Measurements from ENCODE around the gene OR5M8. TPM values are rescaled to one million over a fixed set of nuclear protein-coding genes. Genes with fewer than 3 reads are reported as not detected.

OR5M8 gene
- total RNA-seq, 1 experiment from 2014 or later: not detected

- H3K27me3 ChIP-seq (replicated peaks; ENCODE audit: control insufficient read depth, insufficient read depth, low read length): no peaks in the 10 kb centered on the region
- no peaks in the 10 kb centered on the region for H3K9me3 Mint-ChIP-seq (ENCODE audit: unreplicated experiment)
- H3K27me3 Mint-ChIP-seq (ENCODE audit: insufficient read depth, unreplicated experiment): no peaks in the 10 kb centered on the region
- TF ChIP-seq, protein P1, sequence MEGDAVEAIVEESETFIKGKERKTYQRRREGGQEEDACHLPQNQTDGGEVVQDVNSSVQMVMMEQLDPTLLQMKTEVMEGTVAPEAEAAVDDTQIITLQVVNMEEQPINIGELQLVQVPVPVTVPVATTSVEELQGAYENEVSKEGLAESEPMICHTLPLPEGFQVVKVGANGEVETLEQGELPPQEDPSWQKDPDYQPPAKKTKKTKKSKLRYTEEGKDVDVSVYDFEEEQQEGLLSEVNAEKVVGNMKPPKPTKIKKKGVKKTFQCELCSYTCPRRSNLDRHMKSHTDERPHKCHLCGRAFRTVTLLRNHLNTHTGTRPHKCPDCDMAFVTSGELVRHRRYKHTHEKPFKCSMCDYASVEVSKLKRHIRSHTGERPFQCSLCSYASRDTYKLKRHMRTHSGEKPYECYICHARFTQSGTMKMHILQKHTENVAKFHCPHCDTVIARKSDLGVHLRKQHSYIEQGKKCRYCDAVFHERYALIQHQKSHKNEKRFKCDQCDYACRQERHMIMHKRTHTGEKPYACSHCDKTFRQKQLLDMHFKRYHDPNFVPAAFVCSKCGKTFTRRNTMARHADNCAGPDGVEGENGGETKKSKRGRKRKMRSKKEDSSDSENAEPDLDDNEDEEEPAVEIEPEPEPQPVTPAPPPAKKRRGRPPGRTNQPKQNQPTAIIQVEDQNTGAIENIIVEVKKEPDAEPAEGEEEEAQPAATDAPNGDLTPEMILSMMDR (IDR thresholded peaks at IDR 0.05; ENCODE audit: insufficient read depth in 1 of 2, low read depth in 1 of 2, low read length in 1 of 2, severe bottlenecking in 1 of 2, unreplicated experiment in 1 of 2): no peak
- intact Hi-C loops (cut with micrococcal nuclease; ENCODE audit: unreplicated experiment): no loop called here
- no peak overlapping the region for H3K4me3 ChIP-seq (ENCODE audit: low read depth, low read length)
- H3K4me1 ChIP-seq: no peaks in the 10 kb centered on the region
- H3K4me1 Mint-ChIP-seq (ENCODE audit: low read depth, unreplicated experiment): no peaks in the 10 kb centered on the region
- ChIA-PET POLR2A (no interaction called here), CTCF (no interaction called here)
- no peak overlapping the region for H3K27ac Mint-ChIP-seq (ENCODE audit: unreplicated experiment)
- no TSS peak for BruUV-seq (replicated peaks)
- H3K9me3 ChIP-seq: no peaks in the 10 kb centered on the region; the same call in 1 of the 2 replicates
- no peak overlapping the region for H3K4me3 Mint-ChIP-seq (ENCODE audit: unreplicated experiment)
- no peak for DNase-seq
- no peaks in the 10 kb centered on the region for H3K36me3 ChIP-seq (ENCODE audit: control insufficient read depth, insufficient read depth, low read length)
- H3K36me3 Mint-ChIP-seq (ENCODE audit: insufficient read depth, unreplicated experiment): no peaks in the 10 kb centered on the region
Observed at GRCh38 chr11:56497010-56497409, 5.8 kb upstream of the OR5M8 start.

DNA sequence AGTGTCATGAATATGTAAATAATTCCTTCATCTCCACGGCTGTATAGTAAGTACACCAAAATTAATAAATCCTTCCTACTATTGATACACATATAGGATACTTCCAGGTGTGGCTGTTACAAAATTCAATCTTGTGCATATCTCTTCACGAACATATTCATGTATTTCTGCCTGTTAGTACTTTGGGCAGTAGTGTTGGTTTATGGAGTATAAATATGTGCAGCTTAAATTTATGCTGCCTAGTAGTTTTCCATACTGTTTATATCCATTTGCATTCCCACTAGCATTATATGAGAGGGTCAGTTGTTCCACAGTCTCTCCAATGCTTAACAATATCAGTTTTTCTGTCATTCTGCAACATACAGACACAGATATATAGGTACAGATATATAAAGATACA, 3.9 kb upstream of the OR5M8 start:
- Mint-ChIP-seq H3K36me3 (ENCODE audit: insufficient read depth, unreplicated experiment) (no peaks in the 10 kb centered on the region), H3K4me1 (ENCODE audit: low read depth, unreplicated experiment) (no peaks in the 10 kb centered on the region), H3K27ac (ENCODE audit: unreplicated experiment) (no peak overlapping the region), H3K9me3 (ENCODE audit: unreplicated experiment) (no peaks in the 10 kb centered on the region), H3K27me3 (ENCODE audit: insufficient read depth, unreplicated experiment) (peaks cover 8% of the 10 kb centered on the region), H3K4me3 (ENCODE audit: unreplicated experiment) (no peak overlapping the region)
- Histone ChIP-seq H3K4me1 (no peaks in the 10 kb centered on the region), H3K36me3 (ENCODE audit: control insufficient read depth, insufficient read depth, low read length) (no peaks in the 10 kb centered on the region), H3K4me3 (ENCODE audit: low read depth, low read length) (no peak overlapping the region), H3K27me3 (replicated peaks; ENCODE audit: control insufficient read depth, insufficient read depth, low read length) (no peaks in the 10 kb centered on the region), H3K9me3 (no peaks in the 10 kb centered on the region; the same call in 1 of the 2 replicates)
- CTCF ChIA-PET: no interaction called here
- intact Hi-C loops (cut with micrococcal nuclease; ENCODE audit: unreplicated experiment): no loop called here
- DNase-seq: no peak
- POLR2A ChIA-PET: no interaction called here
- no TSS peak for BruUV-seq (replicated peaks)
- TF ChIP-seq, protein P1 (IDR thresholded peaks at IDR 0.05; ENCODE audit: insufficient read depth in 1 of 2, low read depth in 1 of 2, low read length in 1 of 2, severe bottlenecking in 1 of 2, unreplicated experiment in 1 of 2): no peak

GRCh38 chr11:56486801-56487200, 4.4 kb downstream of the OR5M8 start:
- H3K4me1 ChIP-seq: no peaks in the 10 kb centered on the region
- TF ChIP-seq, protein P1 (IDR thresholded peaks at IDR 0.05; ENCODE audit: insufficient read depth in 1 of 2, low read depth in 1 of 2, low read length in 1 of 2, severe bottlenecking in 1 of 2, unreplicated experiment in 1 of 2): no peak
- Mint-ChIP-seq H3K27ac (ENCODE audit: unreplicated experiment) (no peak overlapping the region), H3K4me1 (ENCODE audit: low read depth, unreplicated experiment) (no peaks in the 10 kb centered on the region), H3K9me3 (ENCODE audit: unreplicated experiment) (no peaks in the 10 kb centered on the region), H3K36me3 (ENCODE audit: insufficient read depth, unreplicated experiment) (no peaks in the 10 kb centered on the region), H3K4me3 (ENCODE audit: unreplicated experiment) (no peak overlapping the region), H3K27me3 (ENCODE audit: insufficient read depth, unreplicated experiment) (peaks cover 11% of the 10 kb centered on the region)
- H3K27me3 ChIP-seq (replicated peaks; ENCODE audit: control insufficient read depth, insufficient read depth, low read length): no peaks in the 10 kb centered on the region
- H3K36me3 ChIP-seq (ENCODE audit: control insufficient read depth, insufficient read depth, low read length): no peaks in the 10 kb centered on the region
- DNase-seq: no peak
- no peak overlapping the region for H3K4me3 ChIP-seq (ENCODE audit: low read depth, low read length)
- no peaks in the 10 kb centered on the region for H3K9me3 ChIP-seq
- no TSS peak for BruUV-seq (replicated peaks)
- POLR2A ChIA-PET: no interaction called here
- CTCF ChIA-PET: no interaction called here
- intact Hi-C loops (cut with micrococcal nuclease; ENCODE audit: unreplicated experiment): no loop called here
